ENCODE results near the gene LAMB2.

LAMB2 gene

DNA sequence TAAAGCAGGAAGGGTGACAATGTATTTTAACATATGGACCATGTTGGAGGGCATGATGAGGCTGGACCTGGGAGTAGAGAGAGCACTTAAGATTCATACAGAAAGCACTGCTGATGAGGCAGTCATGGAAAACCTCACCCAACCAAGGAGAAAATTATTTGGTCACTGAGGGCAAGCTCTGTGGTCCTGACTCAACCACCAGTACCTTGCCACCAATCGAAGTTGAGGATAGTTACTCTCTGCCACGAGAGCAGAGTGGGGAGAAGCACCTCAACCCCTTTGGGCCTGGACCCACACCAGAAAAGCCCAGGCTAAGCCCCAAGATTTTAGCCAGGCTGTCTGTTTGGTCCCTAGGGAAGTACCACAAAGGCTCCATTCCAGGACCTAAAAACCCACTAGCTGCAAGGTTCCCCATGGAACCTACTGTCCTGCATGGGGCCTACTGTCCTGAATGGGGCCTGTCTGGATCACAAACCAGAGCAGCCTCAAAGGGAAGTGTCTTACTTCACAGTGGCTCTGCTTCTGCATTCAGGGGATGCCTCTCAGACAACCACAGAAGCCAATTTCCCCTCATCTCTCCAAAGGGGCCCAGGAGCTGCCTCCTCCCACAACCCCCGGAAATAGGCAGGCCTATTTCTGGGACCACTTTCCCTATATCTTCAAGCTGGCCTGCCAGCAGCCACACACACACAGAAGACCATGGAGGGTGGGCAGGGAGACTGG, 29.1 kb upstream of the LAMB2 start:
- H3K4me1 ChIP-seq (ENCODE audit: control insufficient read depth, insufficient read depth, low read length, poor library complexity, severe bottlenecking): peaks cover 22% of the 10 kb centered on the region
- no peak overlapping the region for H3K27ac ChIP-seq (ENCODE audit: insufficient read depth, low read length, poor library complexity, severe bottlenecking)
- no peak overlapping the region for H3K4me3 ChIP-seq (ENCODE audit: insufficient read depth, low read depth, low read length, poor library complexity, severe bottlenecking)
- no peaks in the 10 kb centered on the region for H3K9me3 ChIP-seq (ENCODE audit: control insufficient read depth, low read length)
- H3K36me3 ChIP-seq (ENCODE audit: control insufficient read depth, insufficient read depth, low read length): peaks cover 15% of the 10 kb centered on the region
- no peaks in the 10 kb centered on the region for H3K27me3 ChIP-seq (replicated peaks; ENCODE audit: control insufficient read depth, insufficient read depth, low read length, poor library complexity, severe bottlenecking)
- no peak for DNase-seq

DNA sequence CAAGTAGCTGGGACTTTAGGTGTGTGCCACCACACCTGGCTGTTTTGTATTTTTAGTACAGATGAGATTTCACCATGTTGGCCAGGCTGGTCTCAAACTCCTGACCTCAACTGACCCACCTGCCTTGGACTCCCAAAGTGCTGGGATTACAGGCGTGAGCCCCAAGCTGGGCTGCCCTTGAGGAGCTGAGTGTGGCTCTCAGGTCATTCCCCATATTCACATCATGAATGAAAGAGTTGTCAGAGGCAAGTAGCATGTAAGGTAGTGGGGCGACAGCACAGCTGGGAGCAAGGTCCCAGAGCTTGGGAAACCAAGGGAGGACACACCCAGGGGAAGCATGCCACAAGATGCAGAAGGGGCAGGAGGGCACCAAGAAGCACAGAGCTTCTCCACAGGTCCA, 28.3 kb upstream of the LAMB2 start:
- Histone ChIP-seq H3K27ac (ENCODE audit: insufficient read depth, low read length, poor library complexity, severe bottlenecking) (no peak overlapping the region), H3K9me3 (ENCODE audit: control insufficient read depth, low read length) (no peaks in the 10 kb centered on the region), H3K4me1 (ENCODE audit: control insufficient read depth, insufficient read depth, low read length, poor library complexity, severe bottlenecking) (peaks cover 15% of the 10 kb centered on the region), H3K4me3 (ENCODE audit: insufficient read depth, low read depth, low read length, poor library complexity, severe bottlenecking) (no peak overlapping the region), H3K36me3 (ENCODE audit: control insufficient read depth, insufficient read depth, low read length) (peaks cover 15% of the 10 kb centered on the region), H3K27me3 (replicated peaks; ENCODE audit: control insufficient read depth, insufficient read depth, low read length, poor library complexity, severe bottlenecking) (no peaks in the 10 kb centered on the region)
- no peak for DNase-seq

DNA sequence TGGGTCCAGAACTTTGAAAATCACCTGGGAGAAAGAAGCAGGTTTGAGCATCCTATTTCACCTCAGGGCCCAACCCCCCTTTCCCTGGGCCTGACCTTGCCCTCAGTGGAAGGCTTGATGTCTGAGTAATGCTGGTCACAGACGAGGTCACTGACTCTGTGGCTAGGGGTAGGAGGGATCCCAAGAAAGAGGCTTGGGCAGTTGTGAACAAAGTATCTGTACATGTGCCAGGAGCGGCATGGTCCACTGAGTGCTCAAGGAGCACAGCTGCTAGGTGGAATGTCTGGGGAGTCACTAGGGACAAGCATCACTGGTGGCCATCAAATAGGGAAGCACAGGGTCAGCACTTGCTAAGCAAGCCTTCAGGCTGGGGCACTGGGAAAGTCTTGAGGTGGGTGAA, 25.9 kb upstream of the LAMB2 start:
- Histone ChIP-seq H3K27ac (ENCODE audit: insufficient read depth, low read length, poor library complexity, severe bottlenecking) (no peak overlapping the region), H3K9me3 (ENCODE audit: control insufficient read depth, low read length) (no peaks in the 10 kb centered on the region), H3K4me1 (ENCODE audit: control insufficient read depth, insufficient read depth, low read length, poor library complexity, severe bottlenecking) (no peaks in the 10 kb centered on the region), H3K36me3 (ENCODE audit: control insufficient read depth, insufficient read depth, low read length) (peaks cover 15% of the 10 kb centered on the region), H3K4me3 (ENCODE audit: insufficient read depth, low read depth, low read length, poor library complexity, severe bottlenecking) (no peak overlapping the region), H3K27me3 (replicated peaks; ENCODE audit: control insufficient read depth, insufficient read depth, low read length, poor library complexity, severe bottlenecking) (no peaks in the 10 kb centered on the region)
- DNase-seq: no peak

DNA sequence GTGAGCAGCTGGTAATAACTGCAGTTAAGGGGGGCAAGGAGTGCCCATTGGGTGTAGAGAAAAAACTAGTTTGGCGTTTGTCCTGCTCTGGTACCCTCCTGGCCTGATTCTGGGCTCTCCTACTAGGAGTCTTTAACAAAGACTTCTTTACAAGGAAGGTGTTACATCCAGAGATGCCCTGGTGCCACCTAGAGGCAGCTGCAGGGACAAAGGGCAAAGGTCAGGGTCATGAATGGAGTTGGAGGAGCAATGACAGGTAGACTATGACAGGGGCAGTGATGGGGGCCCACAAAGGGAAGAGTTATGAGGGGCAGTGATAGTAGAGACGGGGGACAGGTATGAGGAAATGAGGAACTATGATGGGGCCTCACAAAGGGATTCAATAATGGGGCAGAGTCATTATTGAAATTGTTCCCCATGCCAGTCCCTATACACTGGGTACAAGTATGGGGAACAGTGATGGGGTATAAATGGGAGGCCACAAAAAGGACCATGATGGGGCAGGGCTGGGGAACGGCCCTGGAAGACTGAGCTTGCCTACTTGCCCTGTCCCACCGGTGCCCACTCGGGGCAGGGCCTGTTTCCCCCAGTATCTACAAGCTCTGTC, 25.4 kb upstream of the LAMB2 start:
- no peaks in the 10 kb centered on the region for H3K4me1 ChIP-seq (ENCODE audit: control insufficient read depth, insufficient read depth, low read length, poor library complexity, severe bottlenecking)
- peaks cover 9% of the 10 kb centered on the region for H3K36me3 ChIP-seq (ENCODE audit: control insufficient read depth, insufficient read depth, low read length)
- DNase-seq: peak; percentile 32 to 47 (median 43)
- no peaks in the 10 kb centered on the region for H3K27me3 ChIP-seq (replicated peaks; ENCODE audit: control insufficient read depth, insufficient read depth, low read length, poor library complexity, severe bottlenecking)
- no peak overlapping the region for H3K27ac ChIP-seq (ENCODE audit: insufficient read depth, low read length, poor library complexity, severe bottlenecking)
- H3K9me3 ChIP-seq (ENCODE audit: control insufficient read depth, low read length): no peaks in the 10 kb centered on the region
- no peak overlapping the region for H3K4me3 ChIP-seq (ENCODE audit: insufficient read depth, low read depth, low read length, poor library complexity, severe bottlenecking)

DNA sequence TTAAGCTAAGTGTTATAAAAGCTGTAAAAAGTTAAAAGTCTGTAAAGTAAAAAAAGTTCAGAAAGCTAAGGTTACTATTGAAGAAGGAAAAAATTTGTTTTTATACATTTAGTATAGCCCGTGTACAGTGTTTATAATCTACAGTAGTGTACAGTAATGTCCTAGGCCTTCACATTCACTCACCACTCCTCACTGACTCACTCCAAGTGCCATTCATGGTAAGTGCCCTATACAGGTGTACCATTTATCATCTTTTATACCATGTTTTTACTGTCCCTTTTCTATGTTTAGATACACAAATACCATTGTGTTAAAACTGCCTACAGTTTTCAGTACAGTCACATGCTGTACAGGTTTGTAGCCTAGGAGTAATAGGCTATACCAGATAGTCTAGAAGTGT, 24.4 kb upstream of the LAMB2 start:
- H3K36me3 ChIP-seq (ENCODE audit: control insufficient read depth, insufficient read depth, low read length): peaks cover 5% of the 10 kb centered on the region
- no peak for DNase-seq
- H3K9me3 ChIP-seq (ENCODE audit: control insufficient read depth, low read length): no peaks in the 10 kb centered on the region
- H3K27ac ChIP-seq (ENCODE audit: insufficient read depth, low read length, poor library complexity, severe bottlenecking): no peak overlapping the region
- no peak overlapping the region for H3K4me3 ChIP-seq (ENCODE audit: insufficient read depth, low read depth, low read length, poor library complexity, severe bottlenecking)
- no peaks in the 10 kb centered on the region for H3K4me1 ChIP-seq (ENCODE audit: control insufficient read depth, insufficient read depth, low read length, poor library complexity, severe bottlenecking)
- H3K27me3 ChIP-seq (replicated peaks; ENCODE audit: control insufficient read depth, insufficient read depth, low read length, poor library complexity, severe bottlenecking): no peaks in the 10 kb centered on the region

DNA sequence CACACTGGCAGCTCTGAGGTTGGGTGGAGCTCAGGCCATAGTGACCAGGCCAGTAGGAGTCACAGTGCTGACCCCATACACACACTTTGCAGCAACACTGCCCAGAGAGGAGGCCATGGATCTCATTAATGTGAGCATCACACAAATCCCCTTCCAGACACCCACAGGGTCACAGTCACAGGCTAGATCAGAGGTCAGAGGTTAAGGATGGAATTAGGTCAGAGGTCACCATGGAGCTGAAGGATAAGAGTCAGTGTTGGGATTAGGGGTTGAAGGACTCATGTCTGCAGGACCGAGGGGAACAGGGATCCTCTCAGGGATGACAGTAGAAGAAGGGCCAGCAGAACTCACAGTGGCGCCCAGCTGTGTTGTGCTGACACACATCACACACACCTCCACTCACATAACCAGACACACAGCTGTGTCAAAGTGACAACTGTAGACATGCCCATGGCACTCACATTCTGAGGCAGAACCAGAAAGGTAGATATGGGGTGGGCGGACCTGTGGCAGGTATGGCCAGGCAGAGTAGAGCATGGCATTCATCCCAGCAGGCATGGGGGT, 20.6 kb upstream of the LAMB2 start:
- no peaks in the 10 kb centered on the region for H3K4me1 ChIP-seq (ENCODE audit: control insufficient read depth, insufficient read depth, low read length, poor library complexity, severe bottlenecking)
- H3K4me3 ChIP-seq (ENCODE audit: insufficient read depth, low read depth, low read length, poor library complexity, severe bottlenecking): no peak overlapping the region
- no peaks in the 10 kb centered on the region for H3K36me3 ChIP-seq (ENCODE audit: control insufficient read depth, insufficient read depth, low read length)
- no peak for DNase-seq
- no peak overlapping the region for H3K27ac ChIP-seq (ENCODE audit: insufficient read depth, low read length, poor library complexity, severe bottlenecking)
- no peaks in the 10 kb centered on the region for H3K27me3 ChIP-seq (replicated peaks; ENCODE audit: control insufficient read depth, insufficient read depth, low read length, poor library complexity, severe bottlenecking)
- H3K9me3 ChIP-seq (ENCODE audit: control insufficient read depth, low read length): no peaks in the 10 kb centered on the region

DNA sequence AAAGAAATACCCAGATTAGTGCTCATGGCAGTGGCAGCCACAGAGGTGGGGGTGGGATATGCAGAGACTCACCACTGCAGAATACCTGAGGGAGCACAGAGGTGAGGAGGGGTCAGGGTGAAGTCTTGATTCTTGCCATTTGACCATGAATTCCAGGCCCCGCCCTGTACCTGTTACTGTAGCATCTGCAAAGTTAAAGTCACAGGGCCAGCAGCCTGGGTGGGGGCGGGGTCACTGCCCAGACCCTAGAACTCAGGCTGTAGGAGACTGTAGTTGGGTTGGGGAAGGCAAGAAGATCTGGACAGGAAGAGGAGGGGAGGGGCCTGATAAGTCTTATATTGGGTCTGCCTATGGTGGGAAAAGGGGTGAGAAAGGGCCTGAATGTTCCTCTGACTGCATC, 18.8 kb upstream of the LAMB2 start:
- H3K4me1 ChIP-seq (ENCODE audit: control insufficient read depth, insufficient read depth, low read length, poor library complexity, severe bottlenecking): no peaks in the 10 kb centered on the region

DNA sequence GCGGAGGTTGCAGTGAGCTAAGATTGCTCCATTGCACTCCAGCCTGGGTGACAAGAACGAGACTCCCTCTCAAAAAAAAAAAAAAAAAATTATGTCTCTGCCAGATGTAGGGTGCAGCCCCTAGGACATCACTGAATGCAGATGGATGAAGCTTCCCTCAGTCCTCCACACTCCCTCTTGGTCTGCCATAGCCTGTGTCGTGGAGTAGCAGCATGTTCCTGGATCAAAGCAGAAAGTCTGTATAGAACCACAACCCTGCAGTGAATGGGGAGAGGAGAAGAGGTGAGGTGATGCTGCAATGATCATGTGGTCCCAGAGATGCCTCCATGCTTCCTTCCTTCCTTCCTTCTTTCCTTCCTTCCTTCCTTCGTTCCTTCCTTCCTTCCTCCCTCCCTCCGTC, 15.3 kb upstream of the LAMB2 start:
- no peaks in the 10 kb centered on the region for H3K27me3 ChIP-seq (replicated peaks; ENCODE audit: control insufficient read depth, insufficient read depth, low read length, poor library complexity, severe bottlenecking)
- H3K4me3 ChIP-seq (ENCODE audit: insufficient read depth, low read depth, low read length, poor library complexity, severe bottlenecking): no peak overlapping the region
- H3K9me3 ChIP-seq (ENCODE audit: control insufficient read depth, low read length): no peaks in the 10 kb centered on the region
- no peak for DNase-seq
- H3K27ac ChIP-seq (ENCODE audit: insufficient read depth, low read length, poor library complexity, severe bottlenecking): no peak overlapping the region
- H3K4me1 ChIP-seq (ENCODE audit: control insufficient read depth, insufficient read depth, low read length, poor library complexity, severe bottlenecking): no peaks in the 10 kb centered on the region
- H3K36me3 ChIP-seq (ENCODE audit: control insufficient read depth, insufficient read depth, low read length): no peaks in the 10 kb centered on the region

More for the DNA sequence above, 18.8 kb upstream of the LAMB2 start:
- Histone ChIP-seq H3K27ac (ENCODE audit: insufficient read depth, low read length, poor library complexity, severe bottlenecking) (no peak overlapping the region), H3K27me3 (replicated peaks; ENCODE audit: control insufficient read depth, insufficient read depth, low read length, poor library complexity, severe bottlenecking) (no peaks in the 10 kb centered on the region), H3K9me3 (ENCODE audit: control insufficient read depth, low read length) (no peaks in the 10 kb centered on the region), H3K4me3 (ENCODE audit: insufficient read depth, low read depth, low read length, poor library complexity, severe bottlenecking) (no peak overlapping the region), H3K36me3 (ENCODE audit: control insufficient read depth, insufficient read depth, low read length) (no peaks in the 10 kb centered on the region)
- no peak for DNase-seq

DNA sequence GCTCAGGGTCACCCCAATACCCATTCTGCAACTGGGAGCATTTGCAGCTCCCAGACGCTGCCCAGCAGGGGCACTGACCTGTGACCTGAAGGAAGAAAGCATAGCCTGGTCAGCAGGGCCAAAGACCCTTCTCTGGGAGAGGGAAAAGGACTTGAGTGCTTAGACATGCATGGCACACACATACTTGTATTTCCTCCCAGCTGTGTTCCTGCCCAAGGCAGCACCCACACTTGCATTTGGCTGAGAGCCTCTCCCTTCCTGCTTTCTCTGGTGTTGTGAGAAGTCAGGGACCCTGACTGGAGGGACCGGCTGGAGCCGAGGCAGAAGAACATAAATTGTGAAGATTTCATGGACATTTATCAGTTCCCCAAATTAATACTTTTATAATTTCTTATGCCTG, 7.2 kb upstream of the LAMB2 start:
- Histone ChIP-seq H3K36me3 (ENCODE audit: control insufficient read depth, insufficient read depth, low read length) (no peaks in the 10 kb centered on the region), H3K27me3 (replicated peaks; ENCODE audit: control insufficient read depth, insufficient read depth, low read length, poor library complexity, severe bottlenecking) (no peaks in the 10 kb centered on the region), H3K4me1 (ENCODE audit: control insufficient read depth, insufficient read depth, low read length, poor library complexity, severe bottlenecking) (no peaks in the 10 kb centered on the region), H3K9me3 (ENCODE audit: control insufficient read depth, low read length) (no peaks in the 10 kb centered on the region), H3K27ac (ENCODE audit: insufficient read depth, low read length, poor library complexity, severe bottlenecking) (no peak overlapping the region), H3K4me3 (ENCODE audit: insufficient read depth, low read depth, low read length, poor library complexity, severe bottlenecking) (no peak overlapping the region)
- no peak for DNase-seq

DNA sequence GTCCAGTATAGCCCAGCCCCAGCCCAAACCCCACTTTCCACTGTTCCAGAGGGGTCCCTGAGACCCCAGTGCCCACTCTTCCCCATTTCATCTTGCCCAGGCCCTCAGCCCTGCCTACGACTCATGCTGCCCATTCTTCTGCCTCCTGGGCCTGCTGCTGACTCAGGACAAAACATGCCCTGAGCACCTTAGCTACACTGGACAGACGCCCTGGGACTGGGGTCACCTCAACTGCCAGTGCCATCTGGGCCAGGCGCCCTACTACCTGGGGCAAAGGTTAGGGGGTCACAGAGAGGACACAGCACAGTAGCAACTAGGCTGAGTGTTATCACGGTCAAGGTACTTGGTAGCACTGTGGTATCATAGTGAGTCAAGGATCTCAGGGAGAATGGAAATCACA, 2.6 kb upstream of the LAMB2 start:
- H3K4me1 ChIP-seq (ENCODE audit: control insufficient read depth, insufficient read depth, low read length, poor library complexity, severe bottlenecking): no peaks in the 10 kb centered on the region
- H3K4me3 ChIP-seq (ENCODE audit: insufficient read depth, low read depth, low read length, poor library complexity, severe bottlenecking): no peak overlapping the region
- no peaks in the 10 kb centered on the region for H3K9me3 ChIP-seq (ENCODE audit: control insufficient read depth, low read length)
- no peaks in the 10 kb centered on the region for H3K27me3 ChIP-seq (replicated peaks; ENCODE audit: control insufficient read depth, insufficient read depth, low read length, poor library complexity, severe bottlenecking)
- no peak for DNase-seq
- no peak overlapping the region for H3K27ac ChIP-seq (ENCODE audit: insufficient read depth, low read length, poor library complexity, severe bottlenecking)
- H3K36me3 ChIP-seq (ENCODE audit: control insufficient read depth, insufficient read depth, low read length): no peaks in the 10 kb centered on the region
